GM18861 (cell line): ENCODE data around the gene GABBR2.

Experiments used
- ATAC-seq: cut with Tn5 transposase; IDR thresholded peaks from one replicate; pipeline ENCODE4 v1.9.1; 2021; ENCODE audit not compliant: unreplicated experiment

The GABBR2 gene

DNA sequence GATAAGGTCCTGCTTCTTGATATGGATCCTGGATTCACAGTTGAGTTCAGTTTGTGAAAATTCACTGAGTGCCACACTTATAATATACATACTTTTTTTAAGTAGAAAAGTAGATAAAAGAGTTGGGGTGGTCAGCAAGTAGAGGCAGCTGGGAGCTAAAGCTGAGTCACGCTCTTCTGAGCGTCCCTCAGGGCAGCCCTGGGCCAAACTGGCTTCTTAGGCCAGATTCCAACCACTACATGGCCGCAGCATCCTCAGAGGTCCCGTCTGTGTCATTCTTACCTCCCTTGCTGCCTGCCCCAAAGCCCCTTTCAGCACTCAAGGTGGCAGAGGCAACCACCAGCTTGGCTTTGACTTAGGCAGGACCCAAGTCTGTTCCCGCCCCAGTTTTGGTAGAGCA is 329.9 kb downstream of the GABBR2 start:
- no peak for ATAC-seq

DNA sequence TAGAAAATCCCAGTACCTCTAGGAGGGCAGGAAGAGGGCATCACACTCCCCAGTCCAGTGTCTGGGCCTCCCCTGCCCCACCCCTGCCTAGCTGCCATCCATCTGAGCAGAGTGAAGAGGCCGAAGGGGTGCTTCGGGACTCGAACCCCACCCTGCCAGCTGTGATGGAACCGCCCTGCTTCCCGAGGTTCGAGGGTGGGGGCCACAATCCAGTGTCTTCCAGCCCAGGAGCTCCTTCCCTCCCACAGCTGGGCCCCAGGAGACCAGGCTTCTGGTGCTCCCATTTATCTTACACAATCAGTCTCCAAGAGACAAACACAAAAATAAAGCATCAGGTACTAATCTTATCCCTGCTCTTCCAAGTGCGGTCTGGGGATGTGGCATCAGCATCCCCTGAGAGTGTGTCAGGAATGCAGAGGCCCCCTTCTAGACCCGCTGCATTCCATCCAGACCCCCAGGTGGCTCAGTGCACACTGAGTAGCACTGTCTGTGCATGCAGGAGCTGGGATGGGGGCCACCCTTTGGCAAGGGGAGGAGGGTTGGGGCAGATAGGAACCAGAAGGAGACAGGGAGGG is 330.4 kb downstream of the GABBR2 start:
- no peak for ATAC-seq

DNA sequence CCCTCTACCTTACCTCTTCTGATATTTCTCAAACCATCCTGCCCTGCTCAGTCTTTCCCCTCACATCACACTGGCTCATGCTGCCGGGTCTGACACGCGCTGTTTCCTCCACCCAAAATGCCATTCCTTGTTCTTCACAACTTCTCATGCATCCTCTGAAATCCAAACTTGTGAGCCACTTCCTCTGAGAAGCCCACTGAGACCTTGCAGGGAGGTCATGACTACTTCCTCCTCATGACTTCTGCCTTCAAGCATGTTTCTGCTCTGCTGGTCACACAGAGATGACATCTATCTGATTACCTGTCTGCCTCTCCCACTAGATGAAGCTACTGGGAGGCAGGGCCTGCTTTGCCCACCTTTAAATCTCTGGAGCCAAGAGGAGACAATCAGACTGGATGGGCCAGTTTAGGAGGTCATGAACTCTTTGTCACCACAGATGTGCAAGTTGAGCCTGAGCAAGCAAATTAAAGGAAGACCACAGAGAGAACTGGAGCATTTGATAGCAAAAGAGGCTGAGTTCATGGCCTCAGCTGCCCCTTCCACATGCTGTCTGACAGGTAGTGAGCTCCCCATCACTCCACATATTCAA is 333.5 kb downstream of the GABBR2 start:
- ATAC-seq, result no peak

DNA sequence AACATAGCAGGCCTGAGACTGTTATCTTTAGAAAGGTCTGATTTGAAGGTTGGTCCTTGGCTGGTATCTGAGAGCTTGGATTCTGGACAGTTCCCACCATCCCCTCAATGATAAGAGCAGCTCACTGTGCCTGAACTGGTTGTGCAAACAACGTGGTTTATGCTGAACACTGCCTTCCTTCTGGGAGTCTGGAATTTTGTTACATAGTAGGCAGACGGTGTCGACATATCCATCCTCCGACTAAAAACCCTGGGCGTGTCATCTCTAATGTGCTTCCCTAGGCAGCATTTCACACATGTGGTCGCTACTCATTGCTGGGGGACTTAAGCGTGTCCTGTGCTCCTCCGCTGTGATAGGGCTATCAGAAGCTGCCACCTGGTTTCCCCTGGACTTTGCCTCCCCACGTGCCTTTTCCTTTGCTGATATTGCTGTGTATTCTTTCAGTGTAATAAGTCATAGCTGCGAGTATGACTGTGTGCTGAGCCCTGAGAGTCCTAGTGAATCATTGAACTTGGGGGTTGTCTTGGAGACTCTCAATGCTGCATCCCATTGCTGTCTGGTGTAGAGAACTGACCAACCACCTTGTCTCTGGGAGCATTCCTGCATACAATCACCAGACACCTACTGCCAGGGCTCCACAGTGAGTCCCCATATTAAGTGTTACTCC is 334.2 kb downstream of the GABBR2 start:
- ATAC-seq, result no peak

DNA sequence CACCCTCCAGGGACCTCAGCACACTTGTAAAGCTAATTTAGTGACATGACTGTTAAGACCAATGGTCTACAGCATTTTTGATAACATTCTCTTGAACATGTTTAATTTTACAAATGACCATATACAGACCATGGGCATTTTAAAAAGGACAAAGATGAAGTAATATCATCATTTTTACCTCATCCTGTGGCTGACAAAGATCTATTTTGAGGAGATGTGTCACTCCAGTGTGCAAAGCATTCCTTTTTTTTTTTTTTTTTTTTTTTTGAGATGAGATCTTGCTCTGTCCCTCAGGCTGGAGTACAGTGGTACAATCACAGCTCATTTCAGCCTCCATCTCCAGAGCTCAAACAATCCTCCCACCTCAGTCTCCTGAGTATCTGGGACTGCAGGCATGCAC is 335.1 kb downstream of the GABBR2 start:
- no peak for ATAC-seq

DNA sequence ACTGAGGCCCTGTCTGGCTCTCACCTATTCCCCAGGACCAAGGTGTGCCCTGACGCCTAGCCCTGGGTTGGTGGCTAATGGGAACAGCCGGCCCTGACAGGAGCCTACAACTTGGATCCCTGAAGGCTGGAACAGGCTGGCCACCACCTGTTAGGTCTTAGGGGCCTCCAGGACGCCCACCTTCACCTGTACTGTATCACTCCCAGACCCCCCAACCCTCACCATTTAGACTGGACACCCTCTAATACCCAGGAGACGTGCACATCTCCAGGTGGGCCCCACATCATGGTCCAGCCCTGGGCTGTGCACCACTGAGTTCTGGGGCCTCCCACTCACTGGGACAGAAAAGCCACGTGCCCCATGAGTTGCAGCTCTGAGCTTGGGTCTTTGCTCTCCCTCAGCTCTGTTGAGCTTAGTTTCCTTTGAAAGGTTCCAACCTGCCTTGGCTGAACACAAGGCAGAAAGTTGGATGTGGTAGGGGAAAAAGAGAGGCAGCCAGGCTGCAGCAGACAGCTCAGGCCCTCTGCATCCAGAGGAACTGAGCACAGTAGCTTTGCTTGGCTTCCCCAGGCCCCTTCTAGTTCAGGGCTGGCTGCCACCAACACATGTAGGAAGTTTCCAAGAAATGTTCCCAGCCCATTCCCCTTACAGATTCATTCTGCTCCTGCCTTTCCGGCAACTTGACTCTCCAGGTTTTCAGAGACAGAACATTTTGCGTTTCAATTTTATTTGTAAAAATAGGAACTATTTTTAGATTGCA is 336.5 kb downstream of the GABBR2 start:
- ATAC-seq, result no peak

DNA sequence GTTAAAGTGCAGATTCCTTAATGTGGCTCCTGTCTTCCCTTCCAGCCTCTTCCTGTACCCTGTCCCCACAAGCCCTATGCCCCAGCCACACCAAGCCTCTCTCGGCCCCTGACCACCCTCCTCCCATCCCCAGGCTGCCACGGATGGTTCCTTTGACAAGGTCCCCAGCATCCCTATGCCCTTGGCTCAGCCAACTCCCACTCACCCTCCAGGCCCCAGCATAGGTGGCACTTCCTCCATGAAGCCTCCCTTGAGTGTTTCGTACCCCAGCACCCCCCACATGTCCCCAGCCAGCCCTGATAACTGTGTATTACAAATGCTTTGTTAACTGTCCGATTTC is 337.8 kb downstream of the GABBR2 start:
- no peak for ATAC-seq

DNA sequence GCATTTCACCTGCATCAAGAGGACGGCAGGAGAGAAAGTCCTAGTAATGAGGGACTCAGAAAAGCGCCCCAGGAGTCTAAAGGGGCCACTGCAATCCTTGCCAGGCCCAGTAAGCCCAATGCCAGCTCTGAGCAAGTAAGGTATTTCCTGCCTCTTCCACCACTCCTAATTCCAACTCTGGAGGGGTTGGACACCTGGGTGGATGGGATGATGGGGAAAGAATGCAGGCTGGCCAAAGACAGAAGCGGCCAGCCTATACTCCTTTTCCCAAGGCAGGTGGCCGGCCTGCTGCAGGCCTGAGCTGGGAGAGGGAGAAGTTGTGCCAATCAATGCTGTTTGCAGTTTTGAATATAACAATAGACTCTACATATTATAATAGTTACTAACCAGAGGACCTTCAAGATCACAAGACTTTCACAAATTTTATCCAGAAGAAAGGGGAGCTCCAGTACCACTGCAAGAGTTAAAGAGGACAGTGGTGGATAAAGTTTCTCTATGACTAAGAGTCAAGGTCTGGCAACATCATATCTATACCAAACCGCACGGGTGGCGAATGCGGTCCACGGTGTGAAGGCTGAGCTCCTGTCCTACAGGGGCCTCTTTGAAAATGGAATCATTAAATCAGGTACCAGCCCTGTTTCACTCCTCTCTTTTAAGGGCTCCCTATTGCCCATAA is 338.3 kb downstream of the GABBR2 start:
- no peak for ATAC-seq

DNA sequence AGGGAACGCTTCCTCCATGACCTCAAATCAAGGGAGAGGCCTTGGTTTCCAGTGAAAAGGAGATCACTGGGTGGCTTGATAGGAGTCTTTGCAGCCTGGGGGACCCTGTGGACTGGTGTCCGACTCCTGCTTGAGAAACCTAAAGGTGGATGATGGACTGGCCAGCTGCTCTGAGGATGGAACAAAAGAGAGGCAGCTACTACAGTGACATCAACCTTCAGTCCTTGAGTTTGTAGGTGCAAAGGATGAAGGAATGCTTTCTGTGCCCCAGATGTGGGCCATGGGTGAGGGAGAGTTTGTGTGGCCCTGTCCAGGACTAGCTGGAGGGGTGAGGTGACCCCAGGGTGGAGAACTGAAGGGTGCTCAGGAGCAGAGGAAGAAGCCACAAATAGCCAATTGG is 338.8 kb downstream of the GABBR2 start:
- no peak for ATAC-seq

DNA sequence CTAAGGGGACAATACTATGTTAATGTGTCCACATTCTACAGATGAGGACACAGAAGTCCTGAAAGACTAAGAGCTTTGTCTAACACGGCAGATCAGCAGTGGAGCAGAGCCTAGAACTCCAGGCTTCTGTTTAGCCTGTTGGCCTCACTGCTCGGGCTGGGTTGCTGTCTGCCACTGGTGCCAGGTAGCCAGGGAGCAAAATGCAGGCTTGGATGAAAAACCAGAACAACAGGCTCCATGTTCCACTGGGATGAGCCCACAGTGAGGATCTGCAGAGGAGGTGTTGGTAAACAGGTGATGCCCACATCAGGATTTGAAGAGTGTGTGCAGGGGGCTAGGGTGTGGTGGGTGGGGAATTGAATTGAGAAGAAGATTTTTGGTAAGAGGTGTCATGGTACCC is 339.3 kb downstream of the GABBR2 start:
- ATAC-seq, result no peak

DNA sequence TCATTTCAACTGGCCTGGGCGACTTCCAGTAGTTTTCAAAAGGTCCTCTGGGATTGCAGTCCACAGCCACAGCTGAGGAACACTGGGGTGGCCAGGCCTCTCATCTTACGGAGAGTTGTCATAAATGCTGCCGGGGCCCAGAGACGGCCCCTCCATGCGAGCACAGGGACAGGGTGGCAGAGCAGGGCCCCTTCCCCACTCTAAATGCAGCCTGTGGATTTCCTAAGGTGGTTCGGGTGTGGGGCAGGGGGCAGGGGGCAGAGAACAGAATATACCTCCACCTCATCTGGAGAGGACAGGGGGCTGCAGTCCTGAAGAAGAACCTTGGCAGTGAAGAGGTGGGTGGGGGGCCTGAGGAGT is 339.7 kb downstream of the GABBR2 start:
- no peak for ATAC-seq

DNA sequence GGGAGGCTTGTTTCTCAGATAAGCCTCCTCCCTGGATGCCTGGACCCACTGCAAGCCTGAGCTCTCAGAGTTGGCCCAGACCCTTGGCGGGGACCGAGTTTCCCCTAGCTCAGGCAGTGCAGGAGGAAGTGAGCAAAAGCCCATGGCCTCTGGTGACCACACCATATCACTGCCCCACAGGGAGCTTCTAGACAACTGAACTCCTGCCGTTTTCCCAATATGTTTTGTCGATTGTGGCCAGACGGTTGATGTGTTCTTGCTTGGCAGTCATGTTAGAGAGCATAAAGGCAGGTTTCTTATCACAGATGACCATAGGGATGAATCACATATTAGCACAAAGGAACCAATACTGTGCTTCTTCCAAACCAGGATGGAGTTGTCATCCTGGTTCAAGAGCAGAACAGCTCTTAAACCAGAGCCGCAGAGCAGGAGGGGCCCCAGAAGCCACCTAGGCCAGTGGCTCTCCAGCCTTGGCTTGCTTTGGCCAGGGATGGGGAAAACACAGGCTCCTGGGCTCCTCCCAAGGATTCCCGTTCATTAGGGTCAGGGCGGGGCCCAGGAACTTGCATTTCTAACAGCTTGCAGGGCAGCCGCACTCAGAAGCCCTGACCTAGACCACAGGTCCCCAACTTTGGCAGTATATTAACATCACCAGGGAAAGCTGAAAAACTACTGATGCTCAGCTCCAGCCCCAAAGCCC is 340.2 kb downstream of the GABBR2 start:
- no peak for ATAC-seq

DNA sequence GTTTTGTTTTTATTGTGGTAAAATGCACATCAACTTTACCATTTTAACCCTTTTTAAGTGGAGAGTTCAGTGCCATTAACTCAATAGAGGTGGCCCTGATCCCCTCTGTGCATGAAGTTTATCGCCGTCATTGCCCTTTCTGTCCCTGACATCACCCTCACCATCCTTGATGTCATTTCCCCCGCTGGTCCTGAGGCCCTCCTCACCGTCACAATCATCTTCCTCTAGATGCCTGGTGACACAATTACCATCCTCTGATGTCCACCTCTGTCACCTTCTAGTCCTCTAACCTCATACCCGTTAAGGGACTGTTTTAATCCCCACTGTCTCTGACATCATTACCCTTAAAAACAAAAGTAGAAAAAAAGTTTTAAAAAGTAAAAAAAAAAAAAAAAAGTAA is 340.8 kb downstream of the GABBR2 start:
- no peak for ATAC-seq

DNA sequence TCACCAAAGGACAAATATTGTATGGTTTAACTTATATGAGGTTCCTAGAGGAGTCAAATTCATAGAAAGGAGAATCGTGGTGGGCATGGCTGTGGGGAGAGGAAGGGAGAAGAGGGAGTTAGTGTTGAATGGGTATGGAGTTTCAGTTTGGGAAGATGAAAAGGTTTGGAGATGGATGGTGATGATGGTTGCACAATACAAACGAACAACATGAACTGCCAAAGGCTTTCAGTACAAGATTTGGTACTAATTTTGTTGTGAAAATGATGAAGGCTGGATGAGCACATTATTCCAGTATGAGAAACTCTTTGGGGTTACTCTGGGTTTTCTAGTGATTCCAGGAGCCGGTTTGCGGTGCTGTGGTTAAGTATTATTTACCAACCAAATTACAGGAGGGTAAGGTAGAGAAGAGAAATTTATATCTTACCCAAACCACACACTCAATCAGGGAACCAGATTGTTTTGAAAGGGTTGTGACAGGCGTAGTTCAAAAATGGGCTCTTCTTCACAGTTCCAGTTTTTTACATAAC is 341.3 kb downstream of the GABBR2 start:
- ATAC-seq, result no peak

DNA sequence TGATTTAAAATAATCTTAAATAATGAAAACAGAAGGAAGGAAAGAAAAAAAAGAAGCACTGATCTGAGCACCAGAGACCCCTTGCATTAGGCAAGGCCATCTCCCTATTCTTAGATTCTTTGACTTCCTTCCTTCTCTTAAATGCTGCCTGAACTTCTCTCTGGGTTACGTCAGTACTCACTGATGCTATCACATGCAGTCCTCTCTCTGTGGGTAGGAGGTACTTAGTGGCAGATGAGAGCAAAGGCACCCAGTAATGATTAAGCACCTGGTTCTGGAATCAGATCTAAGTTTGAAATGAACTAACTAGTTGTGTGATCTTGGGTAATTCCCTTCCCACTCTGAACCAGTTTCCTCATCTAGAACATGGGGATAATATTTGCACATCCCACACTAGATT is 343.0 kb downstream of the GABBR2 start:
- ATAC-seq, result no peak

DNA sequence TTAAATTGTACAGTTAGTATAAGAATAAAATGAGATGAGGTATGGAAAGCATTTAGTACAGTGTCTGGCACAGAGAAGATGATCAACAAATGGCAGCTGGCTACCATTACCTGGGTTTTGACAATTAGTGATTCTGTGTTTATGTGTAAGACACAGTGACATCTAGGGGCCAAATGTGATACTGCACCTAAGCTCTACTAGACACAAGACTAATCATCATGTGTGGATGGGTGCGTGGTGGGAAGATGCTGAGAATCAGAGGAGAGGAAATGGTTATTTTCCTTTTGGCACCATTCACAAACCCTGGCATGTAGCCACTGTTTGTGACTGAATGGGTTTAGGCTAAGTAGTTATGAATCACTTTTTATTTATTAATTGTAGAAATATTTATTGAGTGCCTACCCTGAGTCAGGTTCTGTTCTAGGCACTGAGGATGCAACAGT is 343.5 kb downstream of the GABBR2 start:
- ATAC-seq, result no peak

DNA sequence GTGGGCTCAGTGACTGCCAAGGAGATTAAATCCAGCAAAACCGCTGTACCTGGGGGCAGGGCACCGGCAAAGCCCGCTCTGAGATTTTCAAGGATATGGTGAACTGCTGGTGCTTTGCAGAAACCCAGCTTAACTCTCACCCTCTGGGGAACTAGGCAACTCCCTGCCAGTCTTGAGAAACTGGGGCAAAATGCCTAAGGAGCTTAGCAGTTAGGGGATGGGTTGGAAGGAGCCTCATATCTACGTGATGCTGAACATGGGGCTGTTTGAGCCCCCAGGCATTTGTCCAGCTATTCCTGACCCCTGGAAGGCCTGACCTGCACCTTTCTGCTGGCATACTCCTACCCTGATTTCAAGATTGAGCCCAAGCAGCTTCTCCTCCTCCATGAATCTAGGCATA is 344.6 kb downstream of the GABBR2 start:
- no peak for ATAC-seq

DNA sequence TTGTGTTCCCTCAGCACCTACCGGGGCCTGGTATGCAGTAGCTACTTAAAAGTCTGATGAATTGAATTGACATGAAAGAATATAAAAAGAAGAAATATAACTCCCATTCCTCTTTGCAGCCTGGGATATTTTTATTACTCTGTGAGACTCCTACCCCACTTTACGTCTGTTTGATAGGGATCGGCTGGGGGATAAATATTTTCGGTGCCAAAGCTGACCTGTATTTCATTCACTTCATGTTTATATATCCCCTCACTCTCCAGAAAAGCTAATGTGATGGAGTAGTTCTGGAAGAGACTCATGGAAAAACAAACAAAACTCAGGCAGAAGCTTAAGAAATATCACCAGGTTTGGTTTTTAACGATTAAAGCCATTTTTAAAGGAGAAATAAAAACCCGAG is 345.1 kb downstream of the GABBR2 start:
- ATAC-seq, result no peak

DNA sequence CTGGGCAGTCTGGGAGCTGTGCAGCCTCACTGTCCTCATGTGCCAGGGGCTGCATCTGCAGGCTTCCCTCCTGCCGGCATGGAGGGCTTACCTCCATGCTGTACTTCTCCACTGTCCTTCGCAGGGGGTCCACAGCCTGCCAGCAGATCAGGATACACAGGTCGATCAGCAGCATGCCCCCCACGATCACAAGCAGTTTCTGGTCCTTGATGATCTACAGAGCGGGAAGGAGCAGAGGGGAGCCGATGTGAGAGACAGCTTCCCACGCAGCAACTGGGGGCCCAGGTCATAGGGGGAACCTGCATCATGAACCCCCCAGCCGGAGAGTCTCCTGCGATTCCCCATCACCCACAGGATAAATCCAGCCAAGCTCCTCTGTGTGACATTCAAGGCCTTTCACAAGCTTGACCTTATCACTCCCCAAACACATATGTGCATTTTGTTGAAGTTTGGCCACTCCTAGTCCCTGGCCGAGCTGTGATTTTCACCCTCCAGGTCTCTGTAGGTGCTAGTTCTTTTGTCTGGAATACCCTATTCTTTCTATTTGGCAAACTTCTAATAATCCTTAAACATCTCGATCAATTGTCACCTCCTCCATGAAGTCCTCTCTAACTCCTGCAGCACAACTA is 346.0 kb downstream of the GABBR2 start:
- no peak for ATAC-seq

DNA sequence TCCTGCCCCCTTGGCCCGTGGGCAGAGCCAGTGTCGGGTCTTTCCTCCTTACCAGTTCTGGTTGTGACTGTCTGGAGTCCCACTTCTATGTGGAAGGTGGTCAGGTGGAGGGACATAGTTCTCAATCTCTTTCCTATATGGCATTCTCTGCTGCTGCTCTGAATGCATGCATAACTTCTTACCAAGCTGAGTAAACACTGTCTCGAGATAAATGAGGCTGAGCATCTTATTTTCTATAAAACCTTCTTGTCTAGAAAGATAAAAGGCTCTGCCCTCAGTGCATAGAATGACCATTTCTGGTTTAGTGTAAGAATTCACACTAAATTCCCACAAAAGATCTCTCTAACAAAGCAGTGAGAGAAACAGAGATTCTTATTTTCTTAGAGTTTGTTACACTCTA is 347.1 kb downstream of the GABBR2 start:
- ATAC-seq, result no peak
